Bronchial smooth muscle cell (primary cell): ENCODE measurements around the gene ANO8. TPM values are rescaled to one million over a fixed set of nuclear protein-coding genes. Genes with fewer than 3 reads are reported as not detected.

Source experiments
- total RNA-seq: library from RNA; depleted of rRNA; stranded (reverse); fragments of >200 nt; gene quantifications from 2 replicates; pipeline ENCODE4 v1.2.1, GENCODE V29; 2014

Gene ANO8, protein sequence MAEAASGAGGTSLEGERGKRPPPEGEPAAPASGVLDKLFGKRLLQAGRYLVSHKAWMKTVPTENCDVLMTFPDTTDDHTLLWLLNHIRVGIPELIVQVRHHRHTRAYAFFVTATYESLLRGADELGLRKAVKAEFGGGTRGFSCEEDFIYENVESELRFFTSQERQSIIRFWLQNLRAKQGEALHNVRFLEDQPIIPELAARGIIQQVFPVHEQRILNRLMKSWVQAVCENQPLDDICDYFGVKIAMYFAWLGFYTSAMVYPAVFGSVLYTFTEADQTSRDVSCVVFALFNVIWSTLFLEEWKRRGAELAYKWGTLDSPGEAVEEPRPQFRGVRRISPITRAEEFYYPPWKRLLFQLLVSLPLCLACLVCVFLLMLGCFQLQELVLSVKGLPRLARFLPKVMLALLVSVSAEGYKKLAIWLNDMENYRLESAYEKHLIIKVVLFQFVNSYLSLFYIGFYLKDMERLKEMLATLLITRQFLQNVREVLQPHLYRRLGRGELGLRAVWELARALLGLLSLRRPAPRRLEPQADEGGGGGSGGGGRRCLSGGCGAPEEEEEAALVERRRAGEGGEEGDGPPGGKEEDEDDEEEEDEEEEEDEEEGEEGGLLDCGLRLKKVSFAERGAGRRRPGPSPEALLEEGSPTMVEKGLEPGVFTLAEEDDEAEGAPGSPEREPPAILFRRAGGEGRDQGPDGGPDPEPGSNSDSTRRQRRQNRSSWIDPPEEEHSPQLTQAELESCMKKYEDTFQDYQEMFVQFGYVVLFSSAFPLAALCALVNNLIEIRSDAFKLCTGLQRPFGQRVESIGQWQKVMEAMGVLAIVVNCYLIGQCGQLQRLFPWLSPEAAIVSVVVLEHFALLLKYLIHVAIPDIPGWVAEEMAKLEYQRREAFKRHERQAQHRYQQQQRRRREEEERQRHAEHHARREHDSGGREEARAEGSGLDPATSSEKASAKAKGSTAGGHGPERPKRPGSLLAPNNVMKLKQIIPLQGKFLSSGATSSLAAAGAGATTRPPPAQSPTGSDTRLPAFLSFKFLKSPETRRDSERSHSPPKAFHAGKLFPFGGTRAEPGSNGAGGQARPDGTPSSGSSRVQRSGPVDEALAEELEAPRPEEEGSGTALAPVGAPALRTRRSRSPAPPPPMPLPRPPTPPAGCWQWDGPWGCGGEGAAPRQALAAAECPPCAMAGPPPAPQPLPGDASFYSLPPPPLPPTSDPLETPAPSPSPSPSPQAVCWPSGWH
- total RNA-seq = 2.2 and 3.9 TPM in 2 replicates

DNA sequence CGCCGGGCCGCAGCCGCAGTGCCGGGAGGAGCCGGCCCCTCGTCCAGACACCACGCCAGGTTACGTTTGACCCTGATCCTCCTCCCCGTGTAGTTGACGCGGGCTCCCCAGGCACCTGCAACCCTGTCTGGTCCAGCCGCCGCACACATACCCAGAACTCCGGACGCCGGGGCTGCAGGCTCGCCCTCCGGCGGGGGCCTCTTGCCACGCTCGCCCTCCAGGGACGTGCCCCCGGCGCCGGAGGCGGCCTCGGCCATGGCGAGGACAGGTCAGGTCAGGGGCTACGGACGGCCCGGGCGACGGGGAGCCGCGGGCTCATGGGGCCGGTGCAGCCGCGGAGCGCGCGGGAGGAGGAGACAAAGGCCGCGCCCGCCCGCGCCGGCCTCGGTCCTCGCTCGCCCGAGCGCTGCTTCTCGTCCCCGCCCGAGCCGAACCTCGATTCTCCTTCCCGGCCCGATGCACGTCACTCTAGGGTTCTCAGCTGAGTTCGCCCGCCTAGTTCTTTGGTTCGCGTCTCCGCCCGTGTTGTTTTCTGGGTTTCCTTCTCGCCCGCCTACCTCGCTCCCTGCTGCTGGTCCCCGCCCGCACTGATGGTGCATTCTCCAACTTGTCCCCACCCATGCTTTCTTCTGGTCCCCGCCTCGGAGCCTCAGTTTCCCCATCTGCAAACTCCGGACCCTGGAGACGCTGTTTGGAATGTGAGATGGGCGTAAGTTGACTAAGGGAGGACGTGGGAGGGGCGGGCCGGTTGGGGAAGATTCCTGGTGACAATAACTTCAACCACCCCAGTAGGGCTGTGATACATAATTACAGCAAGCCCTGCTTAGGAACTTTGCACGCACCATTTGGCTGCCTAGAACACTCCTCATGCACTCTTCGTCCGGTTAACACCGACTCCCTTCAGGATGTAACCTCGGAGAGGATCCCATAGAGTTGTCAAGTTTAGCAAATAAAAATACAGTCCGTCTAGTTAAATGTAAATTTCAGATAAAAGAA is at the start of gene ANO8:
Gene ANO8 (minus strand): TSS at position 442 of the 996 bp plus-strand sequence. CDS start 185 bp downstream, at position 257.

DNA sequence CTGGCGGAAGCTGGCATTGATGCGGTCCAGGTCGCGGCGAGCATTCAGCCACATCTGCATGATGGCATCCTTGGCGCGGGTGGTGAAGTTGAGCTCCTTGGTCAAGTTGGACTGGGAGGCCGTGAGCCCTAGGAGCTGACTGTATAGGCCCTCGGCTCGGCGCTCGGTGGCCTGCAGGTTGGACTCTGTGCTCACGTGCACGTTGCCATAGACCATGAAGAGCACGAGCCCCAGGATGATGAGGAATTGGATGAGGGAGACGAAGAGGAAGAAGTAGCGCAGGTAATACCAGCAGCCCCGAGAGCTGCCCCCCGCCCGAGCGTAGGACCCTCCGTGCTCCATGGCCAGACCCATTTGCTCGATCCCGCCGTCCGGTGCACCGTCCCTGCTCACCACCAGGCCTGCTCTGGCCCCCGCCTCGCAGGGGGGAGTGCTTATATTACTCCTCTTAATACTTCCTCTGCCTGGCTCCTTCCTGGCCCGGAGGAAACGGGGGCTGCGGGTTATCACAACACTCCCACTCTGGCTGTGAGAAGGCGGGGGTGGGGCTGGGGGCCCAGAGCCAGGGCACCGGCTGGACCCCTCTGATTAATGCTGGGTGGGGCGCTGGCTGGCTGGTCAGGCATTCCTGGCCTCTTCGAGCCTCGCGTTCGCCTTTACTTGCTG is 42.4 kb upstream of the ANO8 start, which contains the start of gene PLVAP:
Gene PLVAP (minus strand): TSS at position 408 of the 666 bp plus-strand sequence. CDS start 54 bp downstream, at position 354.

DNA sequence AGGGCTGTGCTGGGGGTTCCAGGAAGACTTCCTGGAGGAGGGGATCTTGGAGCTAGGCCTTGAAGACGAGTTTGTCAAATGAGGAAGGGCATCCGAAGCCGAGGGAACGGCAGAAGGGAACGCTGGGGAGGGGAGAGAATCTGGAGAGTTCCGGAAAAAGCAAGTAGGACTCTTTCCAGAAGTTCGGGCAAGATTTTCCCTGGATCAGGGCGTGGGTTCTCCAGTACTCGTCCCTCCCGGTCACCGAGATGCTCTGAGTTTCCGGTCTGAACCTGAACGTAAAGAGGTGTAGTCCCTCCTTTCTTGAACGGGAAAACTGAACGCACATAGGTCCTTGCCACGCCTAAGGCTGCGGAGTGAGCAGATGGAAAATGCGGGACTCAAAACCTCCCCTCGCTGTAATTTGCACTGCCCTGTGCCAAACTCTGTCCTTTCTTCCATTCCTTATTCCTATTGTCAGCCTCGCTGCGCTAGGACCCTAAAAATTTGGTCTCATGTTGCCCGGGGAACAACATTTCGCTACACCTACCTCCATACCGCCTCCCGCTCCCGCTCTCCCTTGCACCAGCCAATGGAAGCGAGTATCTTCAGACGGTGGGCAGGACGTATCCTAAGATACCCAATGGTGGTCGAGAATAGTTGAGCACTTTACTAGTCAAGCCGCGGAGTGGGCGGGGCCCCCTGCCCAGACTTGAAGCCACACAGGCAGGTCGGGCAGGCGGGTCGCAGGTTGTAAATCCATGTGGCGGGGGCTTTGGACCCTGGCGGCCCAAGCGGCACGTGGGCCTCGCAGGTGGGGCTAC is 2.4 kb upstream of the ANO8 start, which contains the start of gene GTPBP3:
Gene GTPBP3 (plus strand): TSS at position 682 of the 803 bp plus-strand sequence. CDS start 59 bp downstream, at position 741.

DNA sequence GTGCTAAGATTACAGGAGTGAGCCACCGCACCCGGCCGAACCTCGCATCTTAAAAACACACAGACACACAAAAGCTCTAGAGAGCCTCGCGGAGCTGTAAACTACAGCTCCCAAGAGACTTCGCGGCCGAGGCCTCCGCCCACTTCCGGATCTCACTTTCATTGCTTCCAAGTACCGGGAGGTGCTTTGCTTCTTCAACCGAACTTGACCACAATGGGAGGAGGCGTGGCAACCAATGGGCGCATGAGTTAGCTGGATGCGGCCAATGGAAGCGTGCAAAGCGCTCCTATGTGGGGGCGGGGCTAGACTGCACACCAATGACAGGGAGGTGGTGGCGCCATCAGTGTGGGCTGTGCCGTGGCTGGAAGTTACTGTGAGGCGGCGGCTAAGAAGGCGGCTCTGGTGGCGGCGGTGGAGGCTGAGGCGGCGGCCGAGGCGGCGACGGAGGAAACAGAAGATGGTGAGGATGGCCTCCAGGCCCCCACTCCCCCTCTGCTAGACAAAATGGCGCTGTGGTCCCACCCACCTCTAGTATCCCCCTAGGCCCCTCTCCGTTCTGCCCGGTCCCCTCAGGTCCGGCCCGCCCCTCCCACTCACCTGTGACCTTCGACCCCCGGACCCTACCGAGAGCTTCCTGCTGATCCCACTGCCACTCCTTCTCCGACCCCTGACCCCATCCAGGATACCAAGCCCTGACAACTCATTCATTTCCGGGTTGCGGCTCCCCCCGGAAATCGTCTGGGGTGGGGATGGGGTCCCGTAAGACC is 25.3 kb downstream of the ANO8 start, which contains the start of gene DDA1:
Gene DDA1 (plus strand): TSS at position 366 of the 767 bp plus-strand sequence. CDS start 92 bp downstream, at position 458.

DNA sequence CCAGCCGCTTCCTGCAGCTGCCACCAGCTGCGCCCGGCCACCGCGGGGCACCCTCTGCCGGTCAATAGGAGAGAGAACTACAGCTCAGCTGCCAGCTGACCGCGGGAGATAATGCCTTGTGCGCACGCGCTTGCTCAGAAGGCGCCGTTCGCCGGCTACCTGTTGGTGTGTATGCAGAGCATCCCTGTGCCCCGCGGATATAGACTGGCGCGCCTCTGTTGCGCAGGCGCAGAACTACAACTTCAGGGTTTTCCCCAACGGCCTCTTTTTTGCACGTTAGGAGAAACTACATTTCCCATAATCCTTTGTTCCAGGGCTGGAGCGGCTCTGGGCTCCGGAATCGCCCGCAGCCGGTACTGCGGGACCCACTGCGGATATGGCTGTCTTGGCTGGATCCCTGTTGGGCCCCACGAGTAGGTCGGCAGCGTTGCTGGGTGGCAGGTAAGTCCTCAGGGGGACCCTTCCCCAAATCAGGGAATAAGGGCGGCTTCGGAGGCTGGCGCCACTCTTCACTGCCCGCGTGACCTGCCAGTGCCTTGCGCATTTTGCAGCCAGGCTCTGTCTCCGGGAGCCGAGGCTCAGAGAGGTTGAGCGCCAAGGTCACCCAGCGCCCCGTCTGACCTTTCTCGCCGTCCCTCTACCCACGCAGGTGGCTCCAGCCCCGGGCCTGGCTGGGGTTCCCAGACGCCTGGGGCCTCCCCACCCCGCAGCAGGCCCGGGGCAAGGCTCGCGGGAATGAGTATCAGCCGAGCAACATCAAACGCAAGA is 29.0 kb downstream of the ANO8 start, which contains the start of gene MRPL34:
Gene MRPL34 (plus strand): TSS at position 356 of the 768 bp plus-strand sequence. CDS start 21 bp downstream, at position 377.

DNA sequence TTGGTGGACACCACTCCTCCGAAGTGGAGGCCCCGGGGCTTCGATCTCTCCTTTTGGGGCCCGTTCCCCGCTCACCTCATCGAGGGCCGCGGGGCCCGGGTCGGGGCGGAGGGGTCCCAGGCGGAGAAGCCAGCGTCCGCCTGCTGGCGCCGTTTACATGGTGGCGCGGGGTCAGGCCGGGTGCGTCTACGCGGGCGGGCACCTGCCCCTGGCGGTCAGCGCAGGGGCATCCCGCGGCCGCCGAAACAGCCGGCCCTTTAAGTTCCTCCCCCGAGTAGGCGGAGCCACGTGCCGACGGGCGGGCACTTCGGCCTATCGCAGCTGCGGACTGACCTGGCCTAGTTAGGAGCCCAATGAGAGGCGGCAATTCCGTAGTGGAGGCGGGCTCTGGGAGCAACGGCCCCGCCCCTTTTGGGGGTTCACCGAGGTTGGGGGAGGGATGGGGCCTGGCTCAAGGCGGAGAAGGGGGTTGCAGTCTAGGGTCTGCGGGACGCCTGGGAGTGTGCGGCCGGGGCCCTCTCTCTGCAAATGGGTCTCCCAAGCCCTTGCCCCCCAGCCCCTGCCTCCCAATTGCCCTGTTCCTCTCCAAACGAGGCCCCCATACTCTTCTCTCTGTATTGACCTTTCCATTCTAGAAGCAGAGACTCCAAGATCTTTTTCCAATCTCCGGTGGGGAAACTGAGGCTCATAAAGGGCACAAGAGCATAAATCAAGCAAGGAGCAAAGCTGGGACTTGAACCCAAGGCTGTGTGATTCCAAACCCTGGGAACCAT is 31.3 kb downstream of the ANO8 start, which contains the start of gene ABHD8:
Gene ABHD8 (minus strand): TSS at position 259 of the 773 bp plus-strand sequence. CDS start 1,809 bp downstream, outside the sequence.

DNA sequence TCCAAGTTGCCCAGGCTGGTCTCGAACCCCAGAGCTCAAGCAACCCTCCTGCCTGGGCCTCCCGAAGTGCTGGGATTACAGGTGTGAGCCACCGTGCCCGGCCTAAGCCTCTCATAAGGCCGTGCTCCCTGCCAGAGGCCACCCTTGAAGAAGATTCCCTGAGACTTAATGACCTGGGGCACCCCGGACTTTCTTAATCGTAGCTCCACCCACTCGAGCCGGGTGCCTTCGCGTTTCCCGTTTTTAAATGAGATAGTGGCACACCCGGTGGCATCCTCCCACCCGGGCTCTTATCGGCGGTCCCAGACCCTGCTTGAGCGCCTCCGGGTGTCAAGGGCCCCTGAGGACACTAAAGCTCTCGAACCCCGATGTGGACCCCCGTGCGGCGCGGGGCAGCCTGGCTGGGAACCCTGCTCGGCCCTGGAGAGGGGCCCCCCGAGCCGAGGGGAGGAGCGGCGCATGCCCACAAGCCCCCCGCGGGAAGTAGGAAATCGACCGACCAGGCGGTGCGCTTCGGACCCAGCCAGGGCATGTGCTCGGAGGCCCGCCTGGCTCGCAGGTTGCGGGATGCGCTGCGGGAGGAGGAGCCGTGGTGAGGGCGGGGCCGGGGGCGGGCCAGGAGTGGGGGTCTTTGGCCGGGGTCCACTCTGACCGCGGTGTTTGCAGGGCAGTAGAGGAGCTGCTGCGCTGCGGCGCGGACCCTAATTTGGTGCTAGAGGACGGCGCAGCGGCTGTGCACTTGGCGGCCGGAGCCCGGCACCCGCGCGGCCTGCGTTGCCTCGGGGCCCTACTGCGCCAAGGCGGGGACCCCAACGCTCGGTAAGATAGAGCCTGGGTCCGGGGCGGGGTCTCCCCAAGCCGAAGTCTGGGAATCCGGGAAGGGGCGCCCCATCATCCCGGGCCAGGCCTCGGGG is 53.0 kb downstream of the ANO8 start, which contains the start of gene ANKLE1:
Gene ANKLE1 (plus strand): TSS at position 511 of the 914 bp plus-strand sequence. CDS start 20 bp downstream, at position 531.

Other genes with a start within 250 kb of the ANO8 start
- gene USE1, start 119.5 kb downstream of the ANO8 start, total RNA-seq = 26.0 and 39.9 TPM in 2 replicates
- gene OCEL1, start 108.6 kb downstream of the ANO8 start, total RNA-seq = 0.94 and 2.2 TPM in 2 replicates
- gene NR2F6, start 88.9 kb downstream of the ANO8 start, total RNA-seq = 22.4 and 24.0 TPM in 2 replicates
- not detected in 2 replicates for gene USHBP1, start 70.1 kb downstream of the ANO8 start, total RNA-seq
- 90.1 and 101 TPM in 2 replicates for gene BABAM1, start 67.4 kb downstream of the ANO8 start, total RNA-seq
- 0.16 and 0.17 TPM in 2 replicates for gene ANKLE1, start 53.0 kb downstream of the ANO8 start, total RNA-seq
- 8.7 and 10.6 TPM in 2 replicates for gene ABHD8, start 31.4 kb downstream of the ANO8 start, total RNA-seq
- 17.3 and 29.0 TPM in 2 replicates for gene MRPL34, start 29.0 kb downstream of the ANO8 start, total RNA-seq
- 16.5 TPM in 2 replicates for gene DDA1, start 25.3 kb downstream of the ANO8 start, total RNA-seq
- gene GTPBP3, start 2.7 kb upstream of the ANO8 start, total RNA-seq = 7.6 and 8.0 TPM in 2 replicates
- not detected in 2 replicates for gene PLVAP, start 42.5 kb upstream of the ANO8 start, total RNA-seq
- not detected in 2 replicates for gene CCDC194, start 59.3 kb upstream of the ANO8 start, total RNA-seq
- 0.60 and 2.8 TPM in 2 replicates for gene BST2, start 70.8 kb upstream of the ANO8 start, total RNA-seq
- 21.3 and 32.6 TPM in 2 replicates for gene MVB12A, start 85.2 kb upstream of the ANO8 start, total RNA-seq
- gene TMEM221, start 113.8 kb upstream of the ANO8 start, total RNA-seq = 0.09 and 0.16 TPM in 2 replicates
- gene NXNL1, start 126.1 kb upstream of the ANO8 start, total RNA-seq = not detected in 2 replicates
- 17.8 and 28.9 TPM in 2 replicates for gene SLC27A1, start 135.7 kb upstream of the ANO8 start, total RNA-seq
- 46.0 and 58.2 TPM in 2 replicates for gene PGLS, start 176.8 kb upstream of the ANO8 start, total RNA-seq
- 43.1 and 54.9 TPM in 2 replicates for gene COLGALT1, start 220.8 kb upstream of the ANO8 start, total RNA-seq